GM21381 (cell line): ENCODE measurements around the gene PHLDA2.

Experiments
- ATAC-seq: cut with Tn5 transposase; IDR thresholded peaks from one replicate; pipeline ENCODE4 v1.9.1; 2021; ENCODE audit warnings: mild to moderate bottlenecking, moderate library complexity; ENCODE audit not compliant: unreplicated experiment

PHLDA2 gene

GRCh38 chr11:2928605-2929530 is at the start of gene PHLDA2:
TSS of gene PHLDA2 (minus strand) at chr11:2929420. CDS start at chr11:2929364, 56 bp downstream.
- peak; percentile 25 for ATAC-seq

GRCh38 chr11:2977113-2977512 is 47.9 kb upstream of the PHLDA2 start:
- no peak for ATAC-seq

GRCh38 chr11:2976294-2977063 is 47.3 kb upstream of the PHLDA2 start:
- no peak for ATAC-seq

GRCh38 chr11:2975594-2975993 is 46.4 kb upstream of the PHLDA2 start:
- ATAC-seq, result no peak

GRCh38 chr11:2974272-2974671 is 45.1 kb upstream of the PHLDA2 start:
- no peak for ATAC-seq

- no peak for ATAC-seq
Measured at GRCh38 chr11:2968341-2968900, 39.2 kb upstream of the PHLDA2 start.

- no peak for ATAC-seq
Measured at GRCh38 chr11:2964782-2965181, 35.6 kb upstream of the PHLDA2 start.

GRCh38 chr11:2963761-2964160 is 34.5 kb upstream of the PHLDA2 start:
- ATAC-seq, result no peak

- no peak for ATAC-seq
Measured at GRCh38 chr11:2963112-2963754, 34.0 kb upstream of the PHLDA2 start.

GRCh38 chr11:2961080-2961479 is 31.9 kb upstream of the PHLDA2 start:
- ATAC-seq, result no peak

GRCh38 chr11:2960139-2960538 is 30.9 kb upstream of the PHLDA2 start:
- no peak for ATAC-seq

GRCh38 chr11:2958251-2958650 is 29.0 kb upstream of the PHLDA2 start:
- no peak for ATAC-seq

GRCh38 chr11:2955906-2956476 is 26.8 kb upstream of the PHLDA2 start:
- ATAC-seq, result no peak

GRCh38 chr11:2954263-2954662 is 25.0 kb upstream of the PHLDA2 start:
- no peak for ATAC-seq

GRCh38 chr11:2952290-2952689 is 23.1 kb upstream of the PHLDA2 start:
- ATAC-seq, result no peak

GRCh38 chr11:2951231-2952110 is 22.3 kb upstream of the PHLDA2 start:
- no peak for ATAC-seq

GRCh38 chr11:2950825-2951224 is 21.6 kb upstream of the PHLDA2 start:
- no peak for ATAC-seq

GRCh38 chr11:2949920-2950319 is 20.7 kb upstream of the PHLDA2 start:
- ATAC-seq, result no peak

GRCh38 chr11:2947744-2948143 is 18.5 kb upstream of the PHLDA2 start:
- ATAC-seq, result no peak
